Thoracic aorta (tissue), 2 donors: ENCODE measurements around the gene FIGNL1. TPM values are rescaled to one million over a fixed set of nuclear protein-coding genes. Genes with fewer than 3 reads are reported as not detected.

ENCODE experiments used
- ATAC-seq: fragments of 150-250 bp; one replicate; pipeline ENCODE4 v1.8.0; 2017; ENCODE audit warnings: low read depth; ENCODE audit not compliant: insufficient number of reproducible peaks, low FRiP score
- DNase-seq: peaks from one replicate; pipeline ENCODE4 v3.0.0-alpha.2; 2020; ENCODE audit warnings: low spot score
- H3K27ac ChIP-seq, 2 donors: fragments of 200-600 bp; sonication (generic); 1 replicate in 1 of 2; 2 replicates in 1 of 2; pipeline ENCODE4 v1.5.1; 2016; ENCODE audit warnings: mild to moderate bottlenecking in 2 of 2, moderate library complexity in 2 of 2
- H3K27me3 ChIP-seq: fragments of 200-600 bp; sonication (generic); replicated peaks from 2 replicates; pipeline ENCODE4 v1.6.0; 2016; ENCODE audit warnings: mild to moderate bottlenecking; ENCODE audit not compliant: insufficient read depth
- H3K36me3 ChIP-seq: fragments of 200-600 bp; sonication (generic); one replicate; pipeline ENCODE4 v1.5.1; 2016
- H3K4me1 ChIP-seq, 2 donors: fragments of 200-600 bp; sonication (generic); 1 replicate in 1 of 2; 2 replicates in 1 of 2; pipeline versions ENCODE4 v1.5.1 to v1.6.0; 2016; ENCODE audit warnings: low read depth in 2 of 2, mild to moderate bottlenecking in 1 of 2; ENCODE audit not compliant: control insufficient read depth in 1 of 2
- H3K4me3 ChIP-seq: fragments of 200-600 bp; sonication (generic); 2 replicates; pipeline ENCODE4 v1.5.1; 2016; ENCODE audit warnings: mild to moderate bottlenecking
- H3K9me3 ChIP-seq: fragments of 200-600 bp; sonication (generic); 2 replicates; pipeline ENCODE4 v1.5.1; 2016
- CTCF ChIP-seq: fragments of 200-600 bp; sonication (generic); IDR thresholded peaks from one replicate; pipeline ENCODE4 v1.5.1; 2019; ENCODE audit warnings: antibody characterized with exemption
- total RNA-seq, 2 donors: library from RNA; depleted of rRNA; stranded (reverse); fragments of >200 nt; gene quantifications; one replicate each; pipeline versions ENCODE4 v1.1.0 to v1.2.3, GENCODE V29; 2016

FIGNL1 gene
- total RNA-seq, 2 donors from 2014 or later, result 2.7 to 4.7 TPM

DNA sequence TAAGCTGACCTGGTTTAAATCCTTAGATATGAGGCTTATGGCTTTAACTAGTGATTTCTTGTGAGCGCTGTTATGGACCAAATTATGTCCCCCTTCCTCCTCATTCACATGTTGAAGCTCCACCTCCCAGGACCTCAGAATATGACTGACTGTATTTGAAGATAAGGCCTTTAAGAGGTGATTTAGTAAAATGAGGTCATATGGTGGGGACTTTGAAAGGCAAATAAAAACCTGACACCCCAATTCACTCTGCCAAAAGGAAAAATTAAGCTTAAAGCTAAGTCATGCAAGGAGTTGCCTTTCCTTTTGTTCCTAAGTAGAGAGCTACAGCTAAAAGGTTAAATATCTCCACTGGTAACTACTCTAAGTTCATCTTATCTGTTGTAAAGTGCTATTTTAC, 36.4 kb upstream of the FIGNL1 start:
- TF ChIP-seq CTCF, result no peak

GRCh38 chr7:50481867-50482266, 31.7 kb upstream of the FIGNL1 start:
- H3K4me3 ChIP-seq, result no peak overlapping the region
- no peak overlapping the region for H3K27ac ChIP-seq
- H3K4me1 ChIP-seq, result no peaks in the 10 kb centered on the region
- no peak for TF ChIP-seq CTCF
- no peaks in the 10 kb centered on the region for H3K27me3 ChIP-seq
- no peaks in the 10 kb centered on the region for H3K36me3 ChIP-seq
- H3K9me3 ChIP-seq, result no peaks in the 10 kb centered on the region
- no peak for ATAC-seq
- DNase-seq, result no peak

More for the DNA sequence above, 36.4 kb upstream of the FIGNL1 start:
- no peak overlapping the region for H3K4me3 ChIP-seq
- ATAC-seq (no peak), DNase-seq (no peak)
- no peaks in the 10 kb centered on the region for H3K4me1 ChIP-seq
- no peaks in the 10 kb centered on the region for H3K27me3 ChIP-seq
- H3K36me3 ChIP-seq, result no peaks in the 10 kb centered on the region
- H3K9me3 ChIP-seq, result no peaks in the 10 kb centered on the region
- no peak overlapping the region for H3K27ac ChIP-seq

- no peaks in the 10 kb centered on the region for H3K4me1 ChIP-seq
- ATAC-seq (no peak), DNase-seq (no peak)
- no peaks in the 10 kb centered on the region for H3K9me3 ChIP-seq
- no peak overlapping the region for H3K27ac ChIP-seq
- H3K27me3 ChIP-seq, result no peaks in the 10 kb centered on the region
- TF ChIP-seq CTCF, result no peak
- H3K36me3 ChIP-seq, result no peaks in the 10 kb centered on the region
- no peak overlapping the region for H3K4me3 ChIP-seq
Observed at GRCh38 chr7:50480797-50481196, 30.6 kb upstream of the FIGNL1 start.

DNA sequence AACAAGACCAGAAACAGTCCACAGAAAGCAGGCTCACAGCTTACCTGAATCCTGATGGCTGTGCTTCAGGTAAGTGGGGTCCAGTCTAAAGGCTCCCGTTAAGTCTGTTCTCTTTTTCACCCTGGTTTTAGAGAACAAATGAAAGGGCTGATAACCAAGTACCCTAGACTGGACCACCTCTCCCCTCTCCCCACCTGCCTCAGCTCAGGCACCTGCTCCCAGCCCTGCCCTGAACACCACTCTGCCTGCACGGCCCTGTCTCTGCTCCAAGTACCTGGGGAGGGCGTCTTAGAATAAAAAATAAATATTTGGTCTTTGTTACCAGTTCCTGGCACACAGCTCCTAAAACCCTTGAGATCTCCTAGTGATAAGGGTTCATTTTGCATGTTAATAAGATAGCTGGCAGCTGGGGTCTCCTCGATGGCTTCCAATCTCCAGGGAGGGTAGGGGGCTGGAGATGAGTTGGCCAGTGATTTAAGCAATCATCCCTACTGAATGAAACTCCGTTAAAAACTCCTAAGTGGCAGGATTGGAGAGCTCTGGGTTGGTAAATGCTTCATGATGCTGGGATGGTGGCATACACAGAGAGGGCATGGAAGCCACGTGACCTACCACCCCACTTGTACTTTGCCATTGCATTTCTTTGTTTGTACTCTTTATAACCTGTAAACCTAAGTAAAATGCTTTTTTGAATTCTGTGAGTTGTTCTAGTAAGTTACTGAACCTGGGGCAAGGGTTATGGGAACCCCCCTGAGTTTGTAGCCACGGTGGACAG, 29.8 kb upstream of the FIGNL1 start:
- no peak for DNase-seq
- ATAC-seq, result no peak
- no peak overlapping the region for H3K27ac ChIP-seq
- H3K4me1 ChIP-seq, result no peaks in the 10 kb centered on the region
- no peaks in the 10 kb centered on the region for H3K9me3 ChIP-seq
- H3K36me3 ChIP-seq, result no peaks in the 10 kb centered on the region
- H3K4me3 ChIP-seq, result no peak overlapping the region
- H3K27me3 ChIP-seq, result no peaks in the 10 kb centered on the region
- TF ChIP-seq CTCF, result no peak

- ATAC-seq, result no peak
- Histone ChIP-seq H3K4me1 (no peaks in the 10 kb centered on the region), H3K27me3 (no peaks in the 10 kb centered on the region), H3K36me3 (no peaks in the 10 kb centered on the region), H3K9me3 (no peaks in the 10 kb centered on the region), H3K27ac (no peak overlapping the region), H3K4me3 (no peak overlapping the region)
- no peak for DNase-seq
- no peak for TF ChIP-seq CTCF
Observed at GRCh38 chr7:50477640-50478039, 27.5 kb upstream of the FIGNL1 start.
